Neuronal stem cell (in vitro differentiated cells): Measurements from ENCODE around the gene UBE2Q1.

Source experiments
- DNase-seq: peaks from one replicate; pipeline ENCODE4 v3.0.0-alpha.2; 2013; ENCODE audit warnings: low spot score
- H2AFZ ChIP-seq: one replicate; pipeline ENCODE4 v1.6.1; 2013; ENCODE audit warnings: mild to moderate bottlenecking, low read length, inconsistent platforms
- H2AK5ac ChIP-seq: 2 replicates; pipeline ENCODE4 v1.6.1; 2013; ENCODE audit warnings: low read depth, mild to moderate bottlenecking, inconsistent platforms, low read length, moderate library complexity, mixed read lengths
- H2BK120ac ChIP-seq: 2 replicates; pipeline ENCODE4 v1.6.1; 2013; ENCODE audit warnings: low read depth, mild to moderate bottlenecking, inconsistent platforms, low read length, moderate library complexity, mixed read lengths
- H2BK12ac ChIP-seq: one replicate; pipeline ENCODE4 v1.6.1; 2013; ENCODE audit warnings: low read length, inconsistent platforms
- H2BK15ac ChIP-seq: 2 replicates; pipeline ENCODE4 v1.6.1; 2013; ENCODE audit warnings: mild to moderate bottlenecking, low read length, inconsistent platforms, mixed read lengths
- H2BK5ac ChIP-seq: one replicate; pipeline ENCODE4 v1.6.1; 2013; ENCODE audit warnings: inconsistent platforms, mild to moderate bottlenecking, low read length, moderate library complexity
- H3K14ac ChIP-seq: one replicate; pipeline ENCODE4 v1.6.1; 2013; ENCODE audit warnings: low read length, inconsistent platforms
- H3K18ac ChIP-seq: 2 replicates; pipeline ENCODE4 v1.6.1; 2013; ENCODE audit warnings: low read length, inconsistent platforms
- H3K23ac ChIP-seq: 2 replicates; pipeline ENCODE4 v1.6.1; 2013; ENCODE audit warnings: low read depth, mild to moderate bottlenecking, mixed read lengths, low read length, inconsistent platforms; ENCODE audit not compliant: poor library complexity
- H3K27ac ChIP-seq: replicated peaks from 3 replicates; pipeline ENCODE4 v1.5.1; 2013; ENCODE audit warnings: low read length, inconsistent platforms
- H3K27me3 ChIP-seq, 3 experiments: 2 replicates each; pipeline ENCODE4 v1.6.1; 2013; ENCODE audit warnings: low read length in 3 of 3, mild to moderate bottlenecking in 2 of 3, inconsistent platforms in 1 of 3, low read depth in 1 of 3, mixed read lengths in 1 of 3, moderate library complexity in 1 of 3; ENCODE audit not compliant: control insufficient read depth in 3 of 3, insufficient read depth in 3 of 3
- H3K36me3 ChIP-seq, 2 donors: replicated peaks in 1 of 2; 2 replicates each; pipeline ENCODE4 v1.6.1; 2013; ENCODE audit warnings: low read length in 2 of 2; ENCODE audit not compliant: control insufficient read depth in 2 of 2, insufficient read depth in 2 of 2
- H3K4ac ChIP-seq: 2 replicates; pipeline ENCODE4 v1.6.1; 2013; ENCODE audit warnings: inconsistent platforms, mild to moderate bottlenecking, low read length, moderate library complexity
- H3K4me1 ChIP-seq, 2 donors: 1 replicate in 1 of 2; 2 replicates in 1 of 2; pipeline ENCODE4 v1.6.1; 2013; ENCODE audit warnings: low read length in 2 of 2, low read depth in 1 of 2; ENCODE audit not compliant: control insufficient read depth in 2 of 2, insufficient read depth in 1 of 2
- H3K4me2 ChIP-seq: one replicate; pipeline ENCODE4 v1.6.1; 2013; ENCODE audit warnings: mild to moderate bottlenecking, low read length, inconsistent platforms; ENCODE audit not compliant: insufficient read depth, poor library complexity, severe bottlenecking
- H3K4me3 ChIP-seq, 2 donors: 2 replicates each; pipeline ENCODE4 v1.5.1; 2013; ENCODE audit warnings: low read length in 2 of 2, mild to moderate bottlenecking in 2 of 2, inconsistent platforms in 1 of 2, moderate library complexity in 1 of 2
- H3K79me1 ChIP-seq: one replicate; pipeline ENCODE4 v1.6.1; 2013; ENCODE audit warnings: low read depth, mild to moderate bottlenecking, inconsistent platforms, low read length, moderate library complexity
- H3K9ac ChIP-seq: one replicate; pipeline ENCODE4 v1.6.1; 2013; ENCODE audit warnings: mild to moderate bottlenecking, low read depth, low read length, inconsistent platforms; ENCODE audit not compliant: poor library complexity
- H3K9me3 ChIP-seq, 2 donors: replicated peaks in 1 of 2; 2 replicates each; pipeline versions ENCODE3 to v1.6.1; 2013; ENCODE audit warnings: low read length in 2 of 2, mild to moderate bottlenecking in 2 of 2, inconsistent platforms in 1 of 2, low read depth in 1 of 2, mixed read lengths in 1 of 2, moderate library complexity in 1 of 2; ENCODE audit not compliant: control insufficient read depth in 2 of 2, insufficient read depth in 1 of 2
- H4K8ac ChIP-seq: one replicate; pipeline ENCODE4 v1.6.1; 2013; ENCODE audit warnings: low read depth, mild to moderate bottlenecking, inconsistent platforms, low read length, moderate library complexity
- H4K91ac ChIP-seq: one replicate; pipeline ENCODE4 v1.6.1; 2013; ENCODE audit warnings: low read length, low read depth, mild to moderate bottlenecking, inconsistent platforms; ENCODE audit not compliant: poor library complexity
- WGBS, 2 donors: extraction: QIAGEN DNeasy Blood & Tissue Kit; methylation state at CpG; one replicate each; pipeline ENCODE4 v1.1.7; 2013; ENCODE audit warnings: missing lambda C conversion rate in 2 of 2, mixed read lengths in 1 of 2; ENCODE audit not compliant: insufficient read length in 2 of 2, insufficient replicate concordance in 1 of 2; ENCODE audit errors: extremely low coverage in 2 of 2; 5-methylcytosine and 5-hydroxymethylcytosine counted together

Gene UBE2Q1

DNA sequence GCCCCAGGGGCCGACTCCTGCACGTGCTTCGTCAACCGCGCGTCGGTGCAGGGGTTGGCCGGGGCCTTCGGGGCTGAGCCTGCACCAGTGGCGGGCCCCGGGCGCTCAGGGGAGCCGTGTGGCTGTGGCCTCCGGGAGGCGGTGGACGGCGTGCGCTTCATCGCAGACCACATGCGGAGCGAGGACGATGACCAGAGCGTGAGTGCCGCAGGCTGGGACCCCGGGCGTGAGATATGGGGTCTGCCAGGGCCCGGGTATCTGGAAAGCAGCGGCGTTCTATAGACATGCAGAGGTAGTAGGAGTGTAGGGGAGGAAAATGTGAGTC lies 13.5 kb upstream of the UBE2Q1 start:
- Histone ChIP-seq H3K27ac (no peak overlapping the region), H4K8ac (no peak overlapping the region), H2AK5ac (no peak overlapping the region), H2BK5ac (no peak overlapping the region), H3K79me1 (no peaks in the 10 kb centered on the region), H2BK120ac (no peak overlapping the region), H2BK12ac (no peak overlapping the region), H2AFZ (no peak overlapping the region), H3K18ac (no peak overlapping the region), H3K23ac (peak overlapping the region; percentile 90), H3K14ac (no peak overlapping the region), H3K9ac (no peak overlapping the region), H3K27me3 (peaks cover 0 to 12% (median 0%) of the 10 kb centered on the region in 3 experiments), H4K91ac (no peak overlapping the region), H2BK15ac (no peak overlapping the region), H3K36me3 (peaks cover 3 to 59% of the 10 kb centered on the region in 2 donors), H3K4me3 (no peak overlapping the region), H3K4ac (no peak overlapping the region), H3K4me2 (no peak overlapping the region), H3K4me1 (peaks cover 9 to 12% of the 10 kb centered on the region in 2 donors), H3K9me3 (no peaks in the 10 kb centered on the region)
- DNase-seq: no peak
- WGBS, 2 donors: no CpG with 5 or more reads among the region's 29 CpGs

DNA sequence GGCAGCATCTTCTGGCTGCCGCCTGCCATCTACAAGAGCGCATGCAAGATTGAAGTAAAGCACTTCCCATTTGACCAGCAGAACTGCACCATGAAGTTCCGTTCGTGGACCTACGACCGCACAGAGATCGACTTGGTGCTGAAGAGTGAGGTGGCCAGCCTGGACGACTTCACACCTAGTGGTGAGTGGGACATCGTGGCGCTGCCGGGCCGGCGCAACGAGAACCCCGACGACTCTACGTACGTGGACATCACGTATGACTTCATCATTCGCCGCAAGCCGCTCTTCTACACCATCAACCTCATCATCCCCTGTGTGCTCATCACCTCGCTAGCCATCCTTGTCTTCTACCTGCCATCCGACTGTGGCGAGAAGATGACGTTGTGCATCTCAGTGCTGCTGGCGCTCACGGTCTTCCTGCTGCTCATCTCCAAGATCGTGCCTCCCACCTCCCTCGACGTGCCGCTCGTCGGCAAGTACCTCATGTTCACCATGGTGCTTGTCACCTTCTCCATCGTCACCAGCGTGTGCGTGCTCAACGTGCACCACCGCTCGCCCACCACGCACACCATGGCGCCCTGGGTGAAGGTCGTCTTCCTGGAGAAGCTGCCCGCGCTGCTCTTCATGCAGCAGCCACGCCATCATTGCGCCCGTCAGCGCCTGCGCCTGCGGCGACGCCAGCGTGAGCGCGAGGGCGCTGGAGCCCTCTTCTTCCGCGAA lies 12.9 kb upstream of the UBE2Q1 start:
- Histone ChIP-seq H3K4me3 (no peak overlapping the region), H3K14ac (peak overlapping the region; percentile 65), H2BK5ac (no peak overlapping the region), H2BK12ac (no peak overlapping the region), H3K27me3 (peaks cover 0 to 12% (median 0%) of the 10 kb centered on the region in 3 experiments), H3K18ac (no peak overlapping the region), H3K79me1 (no peaks in the 10 kb centered on the region), H3K27ac (no peak overlapping the region), H2AK5ac (no peak overlapping the region), H3K9ac (no peak overlapping the region), H4K8ac (no peak overlapping the region), H3K4ac (no peak overlapping the region), H3K23ac (peak overlapping the region; percentile 90), H4K91ac (no peak overlapping the region), H2BK120ac (no peak overlapping the region), H3K9me3 (no peaks in the 10 kb centered on the region), H2AFZ (no peak overlapping the region), H3K36me3 (peaks cover 3 to 55% of the 10 kb centered on the region in 2 donors), H2BK15ac (no peak overlapping the region), H3K4me2 (no peak overlapping the region), H3K4me1 (peaks cover 9 to 12% of the 10 kb centered on the region in 2 donors)
- WGBS, 2 donors: no CpG with 5 or more reads among the region's 59 CpGs
- no peak for DNase-seq

DNA sequence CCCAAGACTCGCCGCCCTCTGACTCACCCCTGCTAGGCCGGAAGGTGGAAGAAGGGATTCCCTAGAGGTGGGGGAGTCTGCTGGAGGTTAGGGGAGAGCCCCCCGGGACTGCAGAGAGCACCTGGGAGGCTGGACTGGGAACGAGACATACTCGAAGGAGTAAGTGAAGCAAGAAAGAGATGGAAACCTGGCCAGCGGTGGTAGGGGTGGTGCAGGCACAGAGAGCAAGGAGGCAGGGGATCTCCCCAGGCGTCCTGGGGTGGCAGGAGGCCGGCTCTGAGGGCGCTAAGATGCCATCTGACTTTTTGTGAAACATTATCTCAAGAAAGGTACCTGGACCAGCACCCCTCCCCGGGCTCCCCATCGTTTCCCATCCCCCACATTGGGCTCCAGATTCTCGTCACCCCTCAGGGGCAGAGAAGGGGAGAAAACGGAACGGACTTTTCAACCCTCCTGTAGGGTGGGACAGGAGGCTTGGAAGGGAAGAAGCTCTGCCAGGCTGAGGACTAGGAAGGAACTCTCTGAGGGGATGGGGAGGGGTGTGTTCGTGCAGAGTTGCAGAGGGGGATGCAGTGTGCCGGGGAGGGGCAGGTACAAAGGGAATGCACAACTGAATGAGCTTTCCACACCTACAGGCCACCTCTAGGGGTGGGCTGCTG lies 9.8 kb upstream of the UBE2Q1 start:
- H3K79me1 ChIP-seq: no peaks in the 10 kb centered on the region
- no CpG with 5 or more reads among the region's 17 CpGs for WGBS, 2 donors
- no peaks in the 10 kb centered on the region for H3K9me3 ChIP-seq
- H2BK15ac ChIP-seq: no peak overlapping the region
- H3K14ac ChIP-seq: peak overlapping the region; percentile 49
- H2BK120ac ChIP-seq: no peak overlapping the region
- H3K4me2 ChIP-seq: peak overlapping the region; percentile 85
- no peak overlapping the region for H4K91ac ChIP-seq
- peak overlapping the region; percentile 16 for H3K9ac ChIP-seq
- peak overlapping the region; percentile 15 for H3K18ac ChIP-seq
- peak overlapping the region; percentile 91 for H2AFZ ChIP-seq
- peaks cover 9 to 11% of the 10 kb centered on the region in 2 donors for H3K4me1 ChIP-seq
- no peak overlapping the region for H2BK12ac ChIP-seq
- peak overlapping the region; percentile 70 to 76 for H3K4me3 ChIP-seq
- H3K4ac ChIP-seq: no peak overlapping the region
- no peak overlapping the region for H2AK5ac ChIP-seq
- H3K36me3 ChIP-seq: peaks cover 3 to 35% of the 10 kb centered on the region in 2 donors
- no peak overlapping the region for H4K8ac ChIP-seq
- H3K27ac ChIP-seq: no peak overlapping the region
- H2BK5ac ChIP-seq: no peak overlapping the region
- H3K23ac ChIP-seq: peak overlapping the region; percentile 16
- peaks cover 0 to 12% (median 0%) of the 10 kb centered on the region in 3 experiments for H3K27me3 ChIP-seq
- no peak for DNase-seq

DNA sequence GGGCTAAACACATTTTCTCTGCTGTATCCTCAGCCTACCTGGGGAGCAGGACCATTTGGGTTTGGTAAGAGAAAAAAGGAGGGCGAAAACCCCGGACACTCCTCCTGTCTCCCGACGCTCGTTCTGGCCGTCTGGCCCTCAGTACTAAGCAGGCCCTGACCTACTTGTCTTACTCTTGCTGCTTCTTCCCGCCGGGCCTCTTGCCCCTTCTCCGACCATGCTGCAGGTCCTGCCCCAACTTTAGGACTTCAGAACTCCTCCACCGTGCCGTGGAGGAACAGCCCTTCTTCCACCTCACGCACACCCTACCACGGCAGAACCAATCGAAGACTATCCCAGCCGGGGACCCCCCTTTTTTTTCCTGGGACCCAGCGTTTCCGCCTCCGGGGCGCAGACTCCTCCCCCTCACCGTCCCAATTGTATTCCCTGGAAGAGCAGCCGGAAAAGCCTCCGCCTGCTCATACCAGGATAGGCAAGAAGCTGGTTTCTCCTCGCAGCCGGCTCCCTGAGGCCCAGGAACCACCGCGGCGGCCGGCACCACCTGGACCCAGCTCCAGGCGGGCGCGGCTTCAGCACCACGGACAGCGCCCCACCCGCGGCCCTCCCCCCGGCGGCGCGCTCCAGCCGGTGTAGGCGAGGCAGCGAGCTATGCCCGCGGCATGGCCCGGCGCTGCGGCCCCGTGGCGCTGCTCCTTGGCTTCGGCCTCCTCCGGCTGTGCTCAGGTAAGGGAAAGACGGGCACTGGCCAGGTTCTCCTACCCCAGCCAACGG lies 9.1 kb upstream of the UBE2Q1 start, which contains the start of gene CHRNB2:
CHRNB2 (plus strand) TSS at position 393 of the 771 bp plus-strand sequence; CDS start at position 660, 267 bp downstream.
- WGBS, 2 donors: no CpG with 5 or more reads among the region's 53 CpGs
- no peak within 1 kb of the TSS for H4K91ac ChIP-seq
- H3K79me1 ChIP-seq: no peaks in the 10 kb centered on the region
- no peak within 1 kb of the TSS for H2BK5ac ChIP-seq
- H3K36me3 ChIP-seq: peaks cover 3 to 29% of the 10 kb centered on the region in 2 donors
- no peak within 1 kb of the TSS for H2BK120ac ChIP-seq
- peak within 1 kb of the TSS; percentile 91 for H2AFZ ChIP-seq
- no peak within 1 kb of the TSS for H3K4ac ChIP-seq
- peaks cover 0 to 12% (median 0%) of the 10 kb centered on the region in 3 experiments for H3K27me3 ChIP-seq
- H4K8ac ChIP-seq: no peak within 1 kb of the TSS
- H3K4me1 ChIP-seq: peaks cover 8 to 9% of the 10 kb centered on the region in 2 donors
- peak within 1 kb of the TSS; percentile 16 for H3K9ac ChIP-seq
- no peak within 1 kb of the TSS for H2BK12ac ChIP-seq
- peak within 1 kb of the TSS; percentile 16 for H3K23ac ChIP-seq
- peak within 1 kb of the TSS; percentile 49 for H3K14ac ChIP-seq
- H3K27ac ChIP-seq: peak within 1 kb of the TSS; percentile 19
- H2BK15ac ChIP-seq: no peak within 1 kb of the TSS
- H3K18ac ChIP-seq: peak within 1 kb of the TSS; percentile 15
- H3K4me3 ChIP-seq: peak within 1 kb of the TSS; percentile 70 to 78
- no peaks in the 10 kb centered on the region for H3K9me3 ChIP-seq
- H2AK5ac ChIP-seq: no peak within 1 kb of the TSS
- peak; percentile 83 for DNase-seq
- H3K4me2 ChIP-seq: peak within 1 kb of the TSS; percentile 85
